Activated CD8-positive, alpha-beta memory T cell treated with anti-CD3 and anti-CD28 coated beads for 36 hours (primary cell): Measurements from ENCODE around the gene GPR176. TPM values are rescaled to one million over a fixed set of nuclear protein-coding genes. Genes with fewer than 3 reads are reported as not detected.

Experiments used
- CTCF ChIA-PET: fragments of 350-600 bp; sonication (Branson Sonifier 250); formaldehyde crosslinking; loops from one replicate; lab custom pipeline; 2021; ENCODE audit warnings: antibody characterized with exemption; lab: Charles Lee
- POLR2A ChIA-PET: fragments of 350-600 bp; sonication (Branson Sonifier 250); formaldehyde crosslinking; loops from one replicate; lab custom pipeline; 2021; ENCODE audit warnings: antibody characterized with exemption; lab: Charles Lee
- total RNA-seq, 2 experiments: library from RNA; stranded (reverse); gene quantifications; one replicate each; pipeline ENCODE4 v1.2.3, GENCODE V29; 2021

Gene GPR176
- total RNA-seq, 2 experiments from 2014 or later, result 0.06 to 0.11 TPM

GRCh38 chr15:39795486-39795885 lies 124.6 kb downstream of the GPR176 start:
- CTCF ChIA-PET, result no interaction called here

GRCh38 chr15:39794954-39795353 lies 125.1 kb downstream of the GPR176 start:
- ChIA-PET CTCF (no interaction called here), POLR2A (no interaction called here)

More at GRCh38 chr15:39795486-39795885, 124.6 kb downstream of the GPR176 start:
- POLR2A ChIA-PET, result no interaction called here

GRCh38 chr15:39793923-39794322 lies 126.1 kb downstream of the GPR176 start:
- ChIA-PET CTCF (no interaction called here), POLR2A (no interaction called here)

- CTCF ChIA-PET, result no interaction called here
- POLR2A ChIA-PET, result no interaction called here
Observed at GRCh38 chr15:39792844-39793335, 127.2 kb downstream of the GPR176 start.

GRCh38 chr15:39792025-39792843 lies 127.8 kb downstream of the GPR176 start:
- POLR2A ChIA-PET, result no interaction called here
- CTCF ChIA-PET, result no interaction called here

- POLR2A ChIA-PET, result no interaction called here
- CTCF ChIA-PET, result interaction anchor here (1.3 kb wide), 1 partner anchor 84 kb away, joined by 4 read pairs; no protein-coding TSS in a partner anchor
Observed at GRCh38 chr15:39789736-39790135, 130.3 kb downstream of the GPR176 start.

- POLR2A ChIA-PET, result no interaction called here
- CTCF ChIA-PET, result interaction anchor here (1.3 kb wide), 1 partner anchor 84 kb away, joined by 4 read pairs; no protein-coding TSS in a partner anchor
Observed at GRCh38 chr15:39788800-39789565, 131.1 kb downstream of the GPR176 start.

GRCh38 chr15:39788108-39788507 lies 132.0 kb downstream of the GPR176 start:
- CTCF ChIA-PET, result interaction anchor here (0.5 kb wide), 1 partner anchor 319 kb away, joined by 3 read pairs; no protein-coding TSS in a partner anchor
- POLR2A ChIA-PET, result interaction anchor here (1.1 kb wide), 1 partner anchor 137 kb away, joined by 8 read pairs; no protein-coding TSS in a partner anchor

- ChIA-PET CTCF (interaction anchor here (0.7 kb wide), 4 partner anchors 88 to 260 kb away, joined by 3 to 4 read pairs (median 4); no protein-coding TSS in a partner anchor), POLR2A (interaction anchor here (0.7 to 1.1 kb wide), 2 partner anchors 138 to 1116 kb away, joined by 6 to 8 read pairs; no protein-coding TSS in a partner anchor)
Observed at GRCh38 chr15:39787479-39787878, 132.6 kb downstream of the GPR176 start.

- POLR2A ChIA-PET, result no interaction called here
- CTCF ChIA-PET, result interaction anchor here (0.7 kb wide), 1 partner anchor 150 kb away, joined by 4 read pairs; no protein-coding TSS in a partner anchor
Observed at GRCh38 chr15:39786447-39787056, 133.5 kb downstream of the GPR176 start.

- CTCF ChIA-PET, result interaction anchor here (0.8 kb wide), 1 partner anchor 88 kb away, joined by 4 read pairs; no protein-coding TSS in a partner anchor
- POLR2A ChIA-PET, result no interaction called here
Observed at GRCh38 chr15:39785841-39786240, 134.2 kb downstream of the GPR176 start.

GRCh38 chr15:39785139-39785538 lies 134.9 kb downstream of the GPR176 start:
- POLR2A ChIA-PET, result no interaction called here
- CTCF ChIA-PET, result interaction anchor here (0.8 kb wide), 1 partner anchor 88 kb away, joined by 4 read pairs; no protein-coding TSS in a partner anchor

GRCh38 chr15:39784638-39785037 lies 135.4 kb downstream of the GPR176 start:
- ChIA-PET POLR2A (no interaction called here), CTCF (no interaction called here)

- ChIA-PET CTCF (no interaction called here), POLR2A (no interaction called here)
Observed at GRCh38 chr15:39784125-39784524, 135.9 kb downstream of the GPR176 start.

- CTCF ChIA-PET, result no interaction called here
- POLR2A ChIA-PET, result no interaction called here
Observed at GRCh38 chr15:39783244-39783820, 136.7 kb downstream of the GPR176 start.

GRCh38 chr15:39782441-39783138 lies 137.5 kb downstream of the GPR176 start, which contains the start of gene FSIP1:
Gene FSIP1 (minus strand): TSS chr15:39782841. CDS start chr15:39776524, 6,317 bp downstream.
- ChIA-PET CTCF (interaction anchor here (0.5 to 1.0 kb wide), 2 partner anchors 26 to 120 kb away, joined by 3 to 4 read pairs; no protein-coding TSS in a partner anchor), POLR2A (interaction anchor here (0.7 kb wide), 1 partner anchor 139 kb away, joined by 3 read pairs; no protein-coding TSS in a partner anchor)

- CTCF ChIA-PET, result interaction anchor here (1.0 kb wide), 1 partner anchor 25 kb away, joined by 4 read pairs; no protein-coding TSS in a partner anchor
- POLR2A ChIA-PET, result interaction anchor here (0.7 kb wide), 1 partner anchor 139 kb away, joined by 3 read pairs; no protein-coding TSS in a partner anchor
Observed at GRCh38 chr15:39781967-39782302, 138.1 kb downstream of the GPR176 start.
